ENCODE data around the gene PLLP. TPM values are rescaled to one million over a fixed set of nuclear protein-coding genes. Genes with fewer than 3 reads are reported as not detected.

The PLLP gene
- total and polyA plus RNA-seq, 2 experiments from 2014 or later = 1.3 to 6.1 TPM

- H3K4me2 ChIP-seq = no peak overlapping the region
- ATAC-seq (no peak), DNase-seq (ENCODE audit: low spot score) (no peak)
- peaks cover 3% of the 10 kb centered on the region; the same call in 2 of the 3 replicates for H3K4me1 Mint-ChIP-seq
- no peak for TF ChIP-seq NANOG (IDR thresholded peaks at IDR 0.05; ENCODE audit: borderline replicate concordance)
- no peak for TF ChIP-seq EZH2phosphoT487 (IDR thresholded peaks at IDR 0.05; ENCODE audit: unreplicated experiment)
- no peak for TF ChIP-seq JUNB (IDR thresholded peaks at IDR 0.05; ENCODE audit: unreplicated experiment)
- TF ChIP-seq CREB1 (CRISPR knock-in tag; IDR thresholded peaks at IDR 0.05; ENCODE audit: low read depth) = no peak
- no peak for TF ChIP-seq EZH2 (IDR thresholded peaks at IDR 0.05; ENCODE audit: low read depth, unreplicated experiment)
- TF ChIP-seq, protein P1, sequence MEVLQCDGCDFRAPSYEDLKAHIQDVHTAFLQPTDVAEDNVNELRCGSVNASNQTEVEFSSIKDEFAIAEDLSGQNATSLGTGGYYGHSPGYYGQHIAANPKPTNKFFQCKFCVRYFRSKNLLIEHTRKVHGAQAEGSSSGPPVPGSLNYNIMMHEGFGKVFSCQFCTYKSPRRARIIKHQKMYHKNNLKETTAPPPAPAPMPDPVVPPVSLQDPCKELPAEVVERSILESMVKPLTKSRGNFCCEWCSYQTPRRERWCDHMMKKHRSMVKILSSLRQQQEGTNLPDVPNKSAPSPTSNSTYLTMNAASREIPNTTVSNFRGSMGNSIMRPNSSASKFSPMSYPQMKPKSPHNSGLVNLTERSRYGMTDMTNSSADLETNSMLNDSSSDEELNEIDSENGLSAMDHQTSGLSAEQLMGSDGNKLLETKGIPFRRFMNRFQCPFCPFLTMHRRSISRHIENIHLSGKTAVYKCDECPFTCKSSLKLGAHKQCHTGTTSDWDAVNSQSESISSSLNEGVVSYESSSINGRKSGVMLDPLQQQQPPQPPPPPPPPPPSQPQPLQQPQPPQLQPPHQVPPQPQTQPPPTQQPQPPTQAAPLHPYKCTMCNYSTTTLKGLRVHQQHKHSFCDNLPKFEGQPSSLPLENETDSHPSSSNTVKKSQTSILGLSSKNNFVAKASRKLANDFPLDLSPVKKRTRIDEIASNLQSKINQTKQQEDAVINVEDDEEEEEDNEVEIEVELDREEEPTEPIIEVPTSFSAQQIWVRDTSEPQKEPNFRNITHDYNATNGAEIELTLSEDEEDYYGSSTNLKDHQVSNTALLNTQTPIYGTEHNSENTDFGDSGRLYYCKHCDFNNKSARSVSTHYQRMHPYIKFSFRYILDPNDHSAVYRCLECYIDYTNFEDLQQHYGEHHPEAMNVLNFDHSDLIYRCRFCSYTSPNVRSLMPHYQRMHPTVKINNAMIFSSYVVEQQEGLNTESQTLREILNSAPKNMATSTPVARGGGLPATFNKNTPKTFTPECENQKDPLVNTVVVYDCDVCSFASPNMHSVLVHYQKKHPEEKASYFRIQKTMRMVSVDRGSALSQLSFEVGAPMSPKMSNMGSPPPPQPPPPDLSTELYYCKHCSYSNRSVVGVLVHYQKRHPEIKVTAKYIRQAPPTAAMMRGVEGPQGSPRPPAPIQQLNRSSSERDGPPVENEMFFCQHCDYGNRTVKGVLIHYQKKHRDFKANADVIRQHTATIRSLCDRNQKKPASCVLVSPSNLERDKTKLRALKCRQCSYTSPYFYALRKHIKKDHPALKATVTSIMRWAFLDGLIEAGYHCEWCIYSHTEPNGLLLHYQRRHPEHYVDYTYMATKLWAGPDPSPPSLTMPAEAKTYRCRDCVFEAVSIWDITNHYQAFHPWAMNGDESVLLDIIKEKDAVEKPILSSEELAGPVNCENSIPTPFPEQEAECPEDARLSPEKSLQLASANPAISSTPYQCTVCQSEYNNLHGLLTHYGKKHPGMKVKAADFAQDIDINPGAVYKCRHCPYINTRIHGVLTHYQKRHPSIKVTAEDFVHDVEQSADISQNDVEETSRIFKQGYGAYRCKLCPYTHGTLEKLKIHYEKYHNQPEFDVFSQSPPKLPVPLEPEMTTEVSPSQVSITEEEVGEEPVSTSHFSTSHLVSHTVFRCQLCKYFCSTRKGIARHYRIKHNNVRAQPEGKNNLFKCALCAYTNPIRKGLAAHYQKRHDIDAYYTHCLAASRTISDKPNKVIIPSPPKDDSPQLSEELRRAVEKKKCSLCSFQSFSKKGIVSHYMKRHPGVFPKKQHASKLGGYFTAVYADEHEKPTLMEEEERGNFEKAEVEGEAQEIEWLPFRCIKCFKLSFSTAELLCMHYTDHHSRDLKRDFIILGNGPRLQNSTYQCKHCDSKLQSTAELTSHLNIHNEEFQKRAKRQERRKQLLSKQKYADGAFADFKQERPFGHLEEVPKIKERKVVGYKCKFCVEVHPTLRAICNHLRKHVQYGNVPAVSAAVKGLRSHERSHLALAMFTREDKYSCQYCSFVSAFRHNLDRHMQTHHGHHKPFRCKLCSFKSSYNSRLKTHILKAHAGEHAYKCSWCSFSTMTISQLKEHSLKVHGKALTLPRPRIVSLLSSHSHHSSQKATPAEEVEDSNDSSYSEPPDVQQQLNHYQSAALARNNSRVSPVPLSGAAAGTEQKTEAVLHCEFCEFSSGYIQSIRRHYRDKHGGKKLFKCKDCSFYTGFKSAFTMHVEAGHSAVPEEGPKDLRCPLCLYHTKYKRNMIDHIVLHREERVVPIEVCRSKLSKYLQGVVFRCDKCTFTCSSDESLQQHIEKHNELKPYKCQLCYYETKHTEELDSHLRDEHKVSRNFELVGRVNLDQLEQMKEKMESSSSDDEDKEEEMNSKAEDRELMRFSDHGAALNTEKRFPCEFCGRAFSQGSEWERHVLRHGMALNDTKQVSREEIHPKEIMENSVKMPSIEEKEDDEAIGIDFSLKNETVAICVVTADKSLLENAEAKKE (CRISPR knock-in tag; IDR thresholded peaks at IDR 0.05) = no peak
- TF ChIP-seq CTCF (conservative IDR thresholded peaks at IDR 0.05; ENCODE audit: low read depth in 2 of 2) = no peak
- TF ChIP-seq, protein P2, sequence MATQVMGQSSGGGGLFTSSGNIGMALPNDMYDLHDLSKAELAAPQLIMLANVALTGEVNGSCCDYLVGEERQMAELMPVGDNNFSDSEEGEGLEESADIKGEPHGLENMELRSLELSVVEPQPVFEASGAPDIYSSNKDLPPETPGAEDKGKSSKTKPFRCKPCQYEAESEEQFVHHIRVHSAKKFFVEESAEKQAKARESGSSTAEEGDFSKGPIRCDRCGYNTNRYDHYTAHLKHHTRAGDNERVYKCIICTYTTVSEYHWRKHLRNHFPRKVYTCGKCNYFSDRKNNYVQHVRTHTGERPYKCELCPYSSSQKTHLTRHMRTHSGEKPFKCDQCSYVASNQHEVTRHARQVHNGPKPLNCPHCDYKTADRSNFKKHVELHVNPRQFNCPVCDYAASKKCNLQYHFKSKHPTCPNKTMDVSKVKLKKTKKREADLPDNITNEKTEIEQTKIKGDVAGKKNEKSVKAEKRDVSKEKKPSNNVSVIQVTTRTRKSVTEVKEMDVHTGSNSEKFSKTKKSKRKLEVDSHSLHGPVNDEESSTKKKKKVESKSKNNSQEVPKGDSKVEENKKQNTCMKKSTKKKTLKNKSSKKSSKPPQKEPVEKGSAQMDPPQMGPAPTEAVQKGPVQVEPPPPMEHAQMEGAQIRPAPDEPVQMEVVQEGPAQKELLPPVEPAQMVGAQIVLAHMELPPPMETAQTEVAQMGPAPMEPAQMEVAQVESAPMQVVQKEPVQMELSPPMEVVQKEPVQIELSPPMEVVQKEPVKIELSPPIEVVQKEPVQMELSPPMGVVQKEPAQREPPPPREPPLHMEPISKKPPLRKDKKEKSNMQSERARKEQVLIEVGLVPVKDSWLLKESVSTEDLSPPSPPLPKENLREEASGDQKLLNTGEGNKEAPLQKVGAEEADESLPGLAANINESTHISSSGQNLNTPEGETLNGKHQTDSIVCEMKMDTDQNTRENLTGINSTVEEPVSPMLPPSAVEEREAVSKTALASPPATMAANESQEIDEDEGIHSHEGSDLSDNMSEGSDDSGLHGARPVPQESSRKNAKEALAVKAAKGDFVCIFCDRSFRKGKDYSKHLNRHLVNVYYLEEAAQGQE (IDR thresholded peaks at IDR 0.05; ENCODE audit: unreplicated experiment) = no peak
- TF ChIP-seq POLR2AphosphoS5 (IDR thresholded peaks at IDR 0.05; ENCODE audit: low read depth) = no peak
- no peak for TF ChIP-seq ZNF331 (CRISPR knock-in tag; IDR thresholded peaks at IDR 0.05; ENCODE audit: low read depth)
- TF ChIP-seq ZNF114 (CRISPR knock-in tag; IDR thresholded peaks at IDR 0.05) = no peak
- TF ChIP-seq ETS1 (IDR thresholded peaks at IDR 0.05) = no peak
- no peak for TF ChIP-seq STAT1 (IDR thresholded peaks at IDR 0.05; ENCODE audit: unreplicated experiment)
- peaks cover 4% of the 10 kb centered on the region; the same call in 1 of the 2 replicates for H3K4me1 ChIP-seq (ENCODE audit: insufficient read depth)
- peaks cover 15% of the 10 kb centered on the region for H3K36me3 Mint-ChIP-seq (ENCODE audit: low read depth)
- no peaks in the 10 kb centered on the region for H3K9me2 ChIP-seq (ENCODE audit: insufficient read depth)
- H3K36me3 ChIP-seq (ENCODE audit: insufficient read depth) = peaks cover 9% of the 10 kb centered on the region; the same call in 1 of the 2 replicates
- no peaks in the 10 kb centered on the region for H3K27me3 ChIP-seq (ENCODE audit: insufficient read depth)
- no peak overlapping the region for H3K4me3 ChIP-seq
- peaks cover 9% of the 10 kb centered on the region for H3K27me3 Mint-ChIP-seq (ENCODE audit: insufficient read depth, low read depth, poor library complexity)
- H3F3A ChIP-seq (replicated peaks; ENCODE audit: low read depth) = peaks cover 5% of the 10 kb centered on the region; the same call in 1 of the 2 replicates
- no peak overlapping the region for H3K4me3 Mint-ChIP-seq
- no peak overlapping the region for H2AFZ ChIP-seq
- no peaks in the 10 kb centered on the region for H3K9me3 Mint-ChIP-seq
- no peaks in the 10 kb centered on the region for H4K20me1 ChIP-seq (replicated peaks; ENCODE audit: insufficient read depth)
- no peak overlapping the region for H3K27ac ChIP-seq (ENCODE audit: low read depth)
- no peaks in the 10 kb centered on the region for H3K79me2 ChIP-seq (replicated peaks; ENCODE audit: insufficient read depth)
- no peak overlapping the region for H3K27ac Mint-ChIP-seq
Measured at GRCh38 chr16:57240851-57241250, 43.6 kb downstream of the PLLP start.

All from GM23338 (cell line).